HepG2 (cell line): Measurements from ENCODE around the gene DSCAML1. TPM values are rescaled to one million over a fixed set of nuclear protein-coding genes. Genes with fewer than 3 reads are reported as not detected.

Experiments used
- KLF16 ChIP-seq, 2 experiments: sonication (generic) in 1 of 2; formaldehyde crosslinking in 1 of 2; IDR thresholded peaks; 2 replicates each; pipeline versions ENCODE4 v1.6.1 to v1.8.0; 2016 to 2023; ENCODE audit warnings: missing genetic modification reagents in 2 of 2, missing compliant biosample characterization in 1 of 2
- MEIS2 ChIP-seq: sonication (generic); formaldehyde crosslinking; IDR thresholded peaks from 2 replicates; pipeline ENCODE4 v1.9.0; 2021; ENCODE audit warnings: mild to moderate bottlenecking, missing genetic modification reagents
- MIER3 ChIP-seq: IDR thresholded peaks from 2 replicates; pipeline ENCODE4 v1.6.1; 2016; ENCODE audit warnings: missing compliant biosample characterization, borderline replicate concordance
- NCOR1 ChIP-seq: fragments of 200-600 bp; sonication (generic); IDR thresholded peaks from 2 replicates; pipeline ENCODE4 v1.7.0; 2017; ENCODE audit warnings: antibody characterized with exemption, low read length, borderline replicate concordance
- SKI ChIP-seq: fragments of 450-650 bp; IDR thresholded peaks from one replicate; pipeline ENCODE4 v1.6.1; 2018; ENCODE audit warnings: mild to moderate bottlenecking; ENCODE audit not compliant: partially characterized antibody
- ZNF788 ChIP-seq: sonication (generic); formaldehyde crosslinking; IDR thresholded peaks from 2 replicates; pipeline ENCODE4 v1.5.0; 2020; ENCODE audit warnings: mild to moderate bottlenecking, missing genetic modification reagents, borderline replicate concordance
- polyA plus RNA-seq, 8 experiments: library from polyadenylated mRNA; depleted of rRNA in 3 of 8; stranded (reverse) in 7 of 8; unstranded in 1 of 8; fragments of >200 nt; fragmentation: Illumina TruSeq in 4 of 8; extraction: Trizol in 4 of 8; gene quantifications; 2 replicates each; pipeline versions ENCODE4 v1.2.1 to v1.2.3, GENCODE V29; 2011 to 2016; ENCODE audit warnings: low read depth in 4 of 8, missing spikeins in 1 of 8, mixed read lengths in 1 of 8; ENCODE audit not compliant: insufficient read depth in 1 of 8
- total RNA-seq, 5 experiments: library from RNA; depleted of rRNA; stranded (reverse); fragments of >200 nt; fragmentation: Illumina TruSeq; extraction: Trizol; gene quantifications; 2 replicates each; pipeline ENCODE4 v1.2.3, GENCODE V29; 2016; ENCODE audit warnings: low read depth in 1 of 5
- TF ChIP-seq, protein P1 (sequence below), 2 experiments: IDR thresholded peaks; 2 replicates each; pipeline ENCODE4 v1.6.1; 2011 to 2012; ENCODE audit warnings: low read length in 2 of 2, borderline replicate concordance in 1 of 2, low read depth in 1 of 2, mild to moderate bottlenecking in 1 of 2, moderate library complexity in 1 of 2
- TF ChIP-seq, protein P2 (sequence below): sonication (generic); formaldehyde crosslinking; IDR thresholded peaks from 2 replicates; pipeline ENCODE4 v1.4.0; 2020; ENCODE audit warnings: missing genetic modification reagents
- TF ChIP-seq, protein P3 (sequence below): sonication (generic); formaldehyde crosslinking; IDR thresholded peaks from 2 replicates; pipeline ENCODE4 v1.4.0; 2020; ENCODE audit warnings: missing genetic modification reagents
- TF ChIP-seq, protein P4 (sequence below): sonication (generic); formaldehyde crosslinking; IDR thresholded peaks from 2 replicates; pipeline ENCODE4 v1.4.0; 2020; ENCODE audit warnings: missing genetic modification reagents, mild to moderate bottlenecking, borderline replicate concordance

Gene DSCAML1
- total and polyA plus RNA-seq, 2 of the 13 experiments (the other 11 are each of a cell fraction or from before 2014, with no cell fraction given): 0.29 to 0.40 TPM

DNA sequence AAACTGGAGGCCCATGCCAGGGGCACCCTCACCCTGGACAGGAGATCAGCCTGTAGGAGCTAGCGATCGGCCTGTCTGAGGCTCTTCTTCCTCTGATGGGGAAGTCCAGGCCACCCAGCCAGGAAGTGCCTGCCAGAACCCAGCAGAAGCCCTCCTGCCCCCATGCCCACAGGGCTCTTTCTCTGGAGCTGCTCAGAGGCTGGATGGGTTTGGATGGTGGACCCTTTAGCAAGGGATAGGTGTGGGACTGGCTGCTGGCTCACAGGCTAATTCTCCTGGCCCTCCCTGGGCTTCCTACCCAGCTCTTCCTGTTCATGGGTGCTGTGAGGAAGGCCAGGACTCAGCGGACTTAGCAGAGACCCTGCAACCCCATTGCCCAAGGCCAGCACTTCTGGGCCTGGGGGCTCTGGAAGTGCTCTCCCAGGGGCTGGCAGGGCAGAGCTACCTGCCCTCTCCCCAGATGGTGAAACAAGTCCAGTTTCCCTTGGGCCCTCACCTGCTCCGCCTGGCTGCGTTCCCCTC is 19.9 kb upstream of the DSCAML1 start (continued):
- TF ChIP-seq, protein P1, sequence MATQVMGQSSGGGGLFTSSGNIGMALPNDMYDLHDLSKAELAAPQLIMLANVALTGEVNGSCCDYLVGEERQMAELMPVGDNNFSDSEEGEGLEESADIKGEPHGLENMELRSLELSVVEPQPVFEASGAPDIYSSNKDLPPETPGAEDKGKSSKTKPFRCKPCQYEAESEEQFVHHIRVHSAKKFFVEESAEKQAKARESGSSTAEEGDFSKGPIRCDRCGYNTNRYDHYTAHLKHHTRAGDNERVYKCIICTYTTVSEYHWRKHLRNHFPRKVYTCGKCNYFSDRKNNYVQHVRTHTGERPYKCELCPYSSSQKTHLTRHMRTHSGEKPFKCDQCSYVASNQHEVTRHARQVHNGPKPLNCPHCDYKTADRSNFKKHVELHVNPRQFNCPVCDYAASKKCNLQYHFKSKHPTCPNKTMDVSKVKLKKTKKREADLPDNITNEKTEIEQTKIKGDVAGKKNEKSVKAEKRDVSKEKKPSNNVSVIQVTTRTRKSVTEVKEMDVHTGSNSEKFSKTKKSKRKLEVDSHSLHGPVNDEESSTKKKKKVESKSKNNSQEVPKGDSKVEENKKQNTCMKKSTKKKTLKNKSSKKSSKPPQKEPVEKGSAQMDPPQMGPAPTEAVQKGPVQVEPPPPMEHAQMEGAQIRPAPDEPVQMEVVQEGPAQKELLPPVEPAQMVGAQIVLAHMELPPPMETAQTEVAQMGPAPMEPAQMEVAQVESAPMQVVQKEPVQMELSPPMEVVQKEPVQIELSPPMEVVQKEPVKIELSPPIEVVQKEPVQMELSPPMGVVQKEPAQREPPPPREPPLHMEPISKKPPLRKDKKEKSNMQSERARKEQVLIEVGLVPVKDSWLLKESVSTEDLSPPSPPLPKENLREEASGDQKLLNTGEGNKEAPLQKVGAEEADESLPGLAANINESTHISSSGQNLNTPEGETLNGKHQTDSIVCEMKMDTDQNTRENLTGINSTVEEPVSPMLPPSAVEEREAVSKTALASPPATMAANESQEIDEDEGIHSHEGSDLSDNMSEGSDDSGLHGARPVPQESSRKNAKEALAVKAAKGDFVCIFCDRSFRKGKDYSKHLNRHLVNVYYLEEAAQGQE (IDR thresholded peaks at IDR 0.05; ENCODE audit: borderline replicate concordance in 1 of 2, low read depth in 1 of 2, low read length in 2 of 2): no peak
- TF ChIP-seq KLF16 (CRISPR knock-in tag; IDR thresholded peaks at IDR 0.05): no peak
- no peak for TF ChIP-seq MIER3 (CRISPR knock-in tag)
- TF ChIP-seq, protein P2, sequence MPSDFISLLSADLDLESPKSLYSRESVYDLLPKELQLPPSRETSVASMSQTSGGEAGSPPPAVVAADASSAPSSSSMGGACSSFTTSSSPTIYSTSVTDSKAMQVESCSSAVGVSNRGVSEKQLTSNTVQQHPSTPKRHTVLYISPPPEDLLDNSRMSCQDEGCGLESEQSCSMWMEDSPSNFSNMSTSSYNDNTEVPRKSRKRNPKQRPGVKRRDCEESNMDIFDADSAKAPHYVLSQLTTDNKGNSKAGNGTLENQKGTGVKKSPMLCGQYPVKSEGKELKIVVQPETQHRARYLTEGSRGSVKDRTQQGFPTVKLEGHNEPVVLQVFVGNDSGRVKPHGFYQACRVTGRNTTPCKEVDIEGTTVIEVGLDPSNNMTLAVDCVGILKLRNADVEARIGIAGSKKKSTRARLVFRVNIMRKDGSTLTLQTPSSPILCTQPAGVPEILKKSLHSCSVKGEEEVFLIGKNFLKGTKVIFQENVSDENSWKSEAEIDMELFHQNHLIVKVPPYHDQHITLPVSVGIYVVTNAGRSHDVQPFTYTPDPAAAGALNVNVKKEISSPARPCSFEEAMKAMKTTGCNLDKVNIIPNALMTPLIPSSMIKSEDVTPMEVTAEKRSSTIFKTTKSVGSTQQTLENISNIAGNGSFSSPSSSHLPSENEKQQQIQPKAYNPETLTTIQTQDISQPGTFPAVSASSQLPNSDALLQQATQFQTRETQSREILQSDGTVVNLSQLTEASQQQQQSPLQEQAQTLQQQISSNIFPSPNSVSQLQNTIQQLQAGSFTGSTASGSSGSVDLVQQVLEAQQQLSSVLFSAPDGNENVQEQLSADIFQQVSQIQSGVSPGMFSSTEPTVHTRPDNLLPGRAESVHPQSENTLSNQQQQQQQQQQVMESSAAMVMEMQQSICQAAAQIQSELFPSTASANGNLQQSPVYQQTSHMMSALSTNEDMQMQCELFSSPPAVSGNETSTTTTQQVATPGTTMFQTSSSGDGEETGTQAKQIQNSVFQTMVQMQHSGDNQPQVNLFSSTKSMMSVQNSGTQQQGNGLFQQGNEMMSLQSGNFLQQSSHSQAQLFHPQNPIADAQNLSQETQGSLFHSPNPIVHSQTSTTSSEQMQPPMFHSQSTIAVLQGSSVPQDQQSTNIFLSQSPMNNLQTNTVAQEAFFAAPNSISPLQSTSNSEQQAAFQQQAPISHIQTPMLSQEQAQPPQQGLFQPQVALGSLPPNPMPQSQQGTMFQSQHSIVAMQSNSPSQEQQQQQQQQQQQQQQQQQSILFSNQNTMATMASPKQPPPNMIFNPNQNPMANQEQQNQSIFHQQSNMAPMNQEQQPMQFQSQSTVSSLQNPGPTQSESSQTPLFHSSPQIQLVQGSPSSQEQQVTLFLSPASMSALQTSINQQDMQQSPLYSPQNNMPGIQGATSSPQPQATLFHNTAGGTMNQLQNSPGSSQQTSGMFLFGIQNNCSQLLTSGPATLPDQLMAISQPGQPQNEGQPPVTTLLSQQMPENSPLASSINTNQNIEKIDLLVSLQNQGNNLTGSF (CRISPR knock-in tag): peak; percentile 45; the same call in 1 of the 2 replicates
- TF ChIP-seq, protein P3, sequence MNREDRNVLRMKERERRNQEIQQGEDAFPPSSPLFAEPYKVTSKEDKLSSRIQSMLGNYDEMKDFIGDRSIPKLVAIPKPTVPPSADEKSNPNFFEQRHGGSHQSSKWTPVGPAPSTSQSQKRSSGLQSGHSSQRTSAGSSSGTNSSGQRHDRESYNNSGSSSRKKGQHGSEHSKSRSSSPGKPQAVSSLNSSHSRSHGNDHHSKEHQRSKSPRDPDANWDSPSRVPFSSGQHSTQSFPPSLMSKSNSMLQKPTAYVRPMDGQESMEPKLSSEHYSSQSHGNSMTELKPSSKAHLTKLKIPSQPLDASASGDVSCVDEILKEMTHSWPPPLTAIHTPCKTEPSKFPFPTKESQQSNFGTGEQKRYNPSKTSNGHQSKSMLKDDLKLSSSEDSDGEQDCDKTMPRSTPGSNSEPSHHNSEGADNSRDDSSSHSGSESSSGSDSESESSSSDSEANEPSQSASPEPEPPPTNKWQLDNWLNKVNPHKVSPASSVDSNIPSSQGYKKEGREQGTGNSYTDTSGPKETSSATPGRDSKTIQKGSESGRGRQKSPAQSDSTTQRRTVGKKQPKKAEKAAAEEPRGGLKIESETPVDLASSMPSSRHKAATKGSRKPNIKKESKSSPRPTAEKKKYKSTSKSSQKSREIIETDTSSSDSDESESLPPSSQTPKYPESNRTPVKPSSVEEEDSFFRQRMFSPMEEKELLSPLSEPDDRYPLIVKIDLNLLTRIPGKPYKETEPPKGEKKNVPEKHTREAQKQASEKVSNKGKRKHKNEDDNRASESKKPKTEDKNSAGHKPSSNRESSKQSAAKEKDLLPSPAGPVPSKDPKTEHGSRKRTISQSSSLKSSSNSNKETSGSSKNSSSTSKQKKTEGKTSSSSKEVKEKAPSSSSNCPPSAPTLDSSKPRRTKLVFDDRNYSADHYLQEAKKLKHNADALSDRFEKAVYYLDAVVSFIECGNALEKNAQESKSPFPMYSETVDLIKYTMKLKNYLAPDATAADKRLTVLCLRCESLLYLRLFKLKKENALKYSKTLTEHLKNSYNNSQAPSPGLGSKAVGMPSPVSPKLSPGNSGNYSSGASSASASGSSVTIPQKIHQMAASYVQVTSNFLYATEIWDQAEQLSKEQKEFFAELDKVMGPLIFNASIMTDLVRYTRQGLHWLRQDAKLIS: no peak
- no peak for TF ChIP-seq ZNF788
- TF ChIP-seq SKI: no peak
- no peak for TF ChIP-seq NCOR1
- TF ChIP-seq, protein P4, sequence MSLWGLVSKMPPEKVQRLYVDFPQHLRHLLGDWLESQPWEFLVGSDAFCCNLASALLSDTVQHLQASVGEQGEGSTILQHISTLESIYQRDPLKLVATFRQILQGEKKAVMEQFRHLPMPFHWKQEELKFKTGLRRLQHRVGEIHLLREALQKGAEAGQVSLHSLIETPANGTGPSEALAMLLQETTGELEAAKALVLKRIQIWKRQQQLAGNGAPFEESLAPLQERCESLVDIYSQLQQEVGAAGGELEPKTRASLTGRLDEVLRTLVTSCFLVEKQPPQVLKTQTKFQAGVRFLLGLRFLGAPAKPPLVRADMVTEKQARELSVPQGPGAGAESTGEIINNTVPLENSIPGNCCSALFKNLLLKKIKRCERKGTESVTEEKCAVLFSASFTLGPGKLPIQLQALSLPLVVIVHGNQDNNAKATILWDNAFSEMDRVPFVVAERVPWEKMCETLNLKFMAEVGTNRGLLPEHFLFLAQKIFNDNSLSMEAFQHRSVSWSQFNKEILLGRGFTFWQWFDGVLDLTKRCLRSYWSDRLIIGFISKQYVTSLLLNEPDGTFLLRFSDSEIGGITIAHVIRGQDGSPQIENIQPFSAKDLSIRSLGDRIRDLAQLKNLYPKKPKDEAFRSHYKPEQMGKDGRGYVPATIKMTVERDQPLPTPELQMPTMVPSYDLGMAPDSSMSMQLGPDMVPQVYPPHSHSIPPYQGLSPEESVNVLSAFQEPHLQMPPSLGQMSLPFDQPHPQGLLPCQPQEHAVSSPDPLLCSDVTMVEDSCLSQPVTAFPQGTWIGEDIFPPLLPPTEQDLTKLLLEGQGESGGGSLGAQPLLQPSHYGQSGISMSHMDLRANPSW (CRISPR knock-in tag): no peak
- 0 out of 2 replicates have a peak, but pooled peaks have one; percentile 20 for TF ChIP-seq MEIS2 (CRISPR knock-in tag)
